Body of pancreas (tissue), 4 donors: ENCODE data around the gene MYO1B. TPM values are rescaled to one million over a fixed set of nuclear protein-coding genes. Genes with fewer than 3 reads are reported as not detected.

ENCODE experiments used
- ATAC-seq: fragments of 150-250 bp; one replicate; pipeline ENCODE4 v1.9.1; 2016
- DNase-seq, 4 donors: peaks; one replicate each; pipeline ENCODE4 v3.0.0-alpha.2; 2019
- H3K27ac ChIP-seq, 4 donors: fragments of 200-600 bp; sonication (generic); 1 replicate in 3 of 4; 2 replicates in 1 of 4; pipeline versions ENCODE4 v1.5.1 to v1.6.1; 2016 to 2019; ENCODE audit warnings: mild to moderate bottlenecking in 1 of 4, mixed read lengths in 1 of 4, moderate library complexity in 1 of 4
- H3K27me3 ChIP-seq, 2 donors: fragments of 200-600 bp; sonication (generic); one replicate each; pipeline ENCODE4 v1.6.0; 2016; ENCODE audit warnings: mild to moderate bottlenecking in 1 of 2
- H3K36me3 ChIP-seq, 2 donors: fragments of 200-600 bp; sonication (generic); replicated peaks in 1 of 2; 2 replicates each; pipeline ENCODE4 v1.5.1; 2016; ENCODE audit warnings: low read depth in 2 of 2; ENCODE audit not compliant: insufficient read depth in 1 of 2
- H3K4me1 ChIP-seq: fragments of 200-600 bp; sonication (generic); one replicate; pipeline ENCODE4 v1.6.0; 2016
- H3K4me3 ChIP-seq, 2 donors: fragments of 200-600 bp; sonication (generic); 1 replicate in 1 of 2; 2 replicates in 1 of 2; pipeline ENCODE4 v1.5.1; 2016 to 2019
- H3K9me3 ChIP-seq, 3 donors: fragments of 200-600 bp; sonication (generic); 1 replicate in 2 of 3; 2 replicates in 1 of 3; pipeline ENCODE4 v1.5.1; 2016
- POLR2A ChIP-seq, 3 donors: fragments of 450-650 bp; IDR thresholded peaks; one replicate each; pipeline ENCODE4 v1.6.1; 2016; ENCODE audit warnings: antibody characterized with exemption in 3 of 3, mild to moderate bottlenecking in 2 of 3
- WGBS, 2 donors: methylation state at CpG; one replicate each; pipeline ENCODE4 v1.1.5; 2017; 5-methylcytosine and 5-hydroxymethylcytosine counted together
- intact Hi-C: fragments of 100-400 bp; cut with DNase I; formaldehyde crosslinking; loops from one replicate; pipeline ENCODE4 v1.15.1; 2023
- total RNA-seq, 2 donors: library from RNA; depleted of rRNA; stranded (reverse); fragments of >200 nt; gene quantifications; one replicate each; pipeline ENCODE4 v1.1.0, GENCODE V29; 2016
- TF ChIP-seq, protein P1 (sequence below), 7 experiments: fragments of 450-650 bp in 4 of 7; fragments of 200-600 bp in 3 of 7; sonication (generic) in 3 of 7; IDR thresholded peaks; one replicate each; pipeline ENCODE4 v1.5.1; 2016 to 2019; ENCODE audit warnings: antibody characterized with exemption in 7 of 7

MYO1B gene
- total RNA-seq, 2 donors from 2014 or later: 68.0 to 77.8 TPM

- WGBS, 2 donors: 79 to 82% methylated on average over 7 of the region's 7 CpGs
- Histone ChIP-seq H3K27ac (peak overlapping the region in 3 of 4 donors; percentile 42 to 60 (median 44)), H3K4me3 (no peak overlapping the region), H3K36me3 (peaks cover 0 to 2% of the 10 kb centered on the region in 2 donors), H3K27me3 (no peaks in the 10 kb centered on the region), H3K4me1 (peaks cover 26% of the 10 kb centered on the region), H3K9me3 (no peaks in the 10 kb centered on the region)
- ATAC-seq (no peak), DNase-seq (no peak)
- TF ChIP-seq, protein P1, sequence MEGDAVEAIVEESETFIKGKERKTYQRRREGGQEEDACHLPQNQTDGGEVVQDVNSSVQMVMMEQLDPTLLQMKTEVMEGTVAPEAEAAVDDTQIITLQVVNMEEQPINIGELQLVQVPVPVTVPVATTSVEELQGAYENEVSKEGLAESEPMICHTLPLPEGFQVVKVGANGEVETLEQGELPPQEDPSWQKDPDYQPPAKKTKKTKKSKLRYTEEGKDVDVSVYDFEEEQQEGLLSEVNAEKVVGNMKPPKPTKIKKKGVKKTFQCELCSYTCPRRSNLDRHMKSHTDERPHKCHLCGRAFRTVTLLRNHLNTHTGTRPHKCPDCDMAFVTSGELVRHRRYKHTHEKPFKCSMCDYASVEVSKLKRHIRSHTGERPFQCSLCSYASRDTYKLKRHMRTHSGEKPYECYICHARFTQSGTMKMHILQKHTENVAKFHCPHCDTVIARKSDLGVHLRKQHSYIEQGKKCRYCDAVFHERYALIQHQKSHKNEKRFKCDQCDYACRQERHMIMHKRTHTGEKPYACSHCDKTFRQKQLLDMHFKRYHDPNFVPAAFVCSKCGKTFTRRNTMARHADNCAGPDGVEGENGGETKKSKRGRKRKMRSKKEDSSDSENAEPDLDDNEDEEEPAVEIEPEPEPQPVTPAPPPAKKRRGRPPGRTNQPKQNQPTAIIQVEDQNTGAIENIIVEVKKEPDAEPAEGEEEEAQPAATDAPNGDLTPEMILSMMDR (IDR thresholded peaks at IDR 0.05): no peak
- no peak for TF ChIP-seq POLR2A (IDR thresholded peaks at IDR 0.05)
- intact Hi-C loops: no loop called here
These were observed 172.5 kb downstream of the MYO1B start for GRCh38 chr2:191417746-191418145.

GRCh38 chr2:191421950-191422349, 176.7 kb downstream of the MYO1B start:
- Histone ChIP-seq H3K9me3 (no peaks in the 10 kb centered on the region), H3K4me1 (peaks cover 7% of the 10 kb centered on the region), H3K4me3 (no peak overlapping the region), H3K27me3 (no peaks in the 10 kb centered on the region), H3K27ac (no peak overlapping the region), H3K36me3 (peaks cover 0 to 6% of the 10 kb centered on the region in 2 donors)
- TF ChIP-seq POLR2A (IDR thresholded peaks at IDR 0.05): no peak
- TF ChIP-seq, protein P1 (IDR thresholded peaks at IDR 0.05): no peak
- intact Hi-C loops: no loop called here
- ATAC-seq (no peak), DNase-seq (no peak)
- WGBS, 2 donors: 95 to 97% methylated on average over 2 of the region's 2 CpGs

DNA sequence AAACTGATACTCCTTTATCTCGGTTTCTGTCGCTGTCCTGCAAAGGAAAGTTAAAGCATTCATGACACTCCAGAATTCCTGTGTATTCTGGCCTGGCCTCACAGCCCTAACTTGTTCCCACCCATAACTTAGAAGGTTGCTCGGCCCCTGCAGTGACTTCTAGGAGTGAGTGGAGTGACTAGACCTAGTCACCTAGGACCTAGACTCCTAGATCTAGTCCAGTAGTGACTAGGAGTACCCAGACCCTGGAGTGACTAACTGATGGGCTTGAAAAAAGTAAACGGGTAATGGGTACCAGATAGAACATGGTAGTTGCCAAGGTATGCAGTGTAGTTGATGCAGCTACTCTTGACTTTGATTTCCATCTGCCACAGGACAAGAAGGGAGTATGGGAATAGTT, 181.8 kb downstream of the MYO1B start:
- intact Hi-C loops: no loop called here

DNA sequence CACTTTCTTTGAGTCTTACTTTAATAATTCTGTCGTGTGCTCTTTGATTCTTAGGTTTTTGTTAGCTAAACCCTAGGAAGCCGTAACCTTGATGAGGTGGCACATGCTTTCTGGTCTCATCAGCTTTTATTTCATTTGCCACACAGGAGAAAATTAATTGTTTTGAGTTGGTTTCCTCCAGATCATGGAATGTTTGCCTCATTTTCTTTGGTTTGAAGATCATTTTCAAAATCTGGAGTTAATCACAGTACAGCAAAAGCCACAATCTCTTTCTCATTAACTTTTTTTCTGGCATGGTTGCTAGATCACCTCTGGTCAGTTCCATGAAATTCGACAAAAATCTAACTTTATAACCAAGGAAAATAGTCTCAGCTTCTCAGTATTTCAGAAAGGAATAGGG, 182.9 kb downstream of the MYO1B start:
- 89 to 90% methylated on average over 3 of the region's 3 CpGs for WGBS, 2 donors

More for the DNA sequence above, 181.8 kb downstream of the MYO1B start:
- H3K27ac ChIP-seq: no peak overlapping the region
- no peak overlapping the region for H3K4me3 ChIP-seq
- TF ChIP-seq, protein P1 (IDR thresholded peaks at IDR 0.05): no peak
- TF ChIP-seq POLR2A (IDR thresholded peaks at IDR 0.05): no peak
- peaks cover 0 to 4% of the 10 kb centered on the region in 2 donors for H3K36me3 ChIP-seq
- no peaks in the 10 kb centered on the region for H3K27me3 ChIP-seq
- 94% methylated on average over 4 of the region's 4 CpGs for WGBS, 2 donors
- ATAC-seq (no peak), DNase-seq (no peak)
- no peaks in the 10 kb centered on the region for H3K9me3 ChIP-seq
- H3K4me1 ChIP-seq: no peaks in the 10 kb centered on the region

DNA sequence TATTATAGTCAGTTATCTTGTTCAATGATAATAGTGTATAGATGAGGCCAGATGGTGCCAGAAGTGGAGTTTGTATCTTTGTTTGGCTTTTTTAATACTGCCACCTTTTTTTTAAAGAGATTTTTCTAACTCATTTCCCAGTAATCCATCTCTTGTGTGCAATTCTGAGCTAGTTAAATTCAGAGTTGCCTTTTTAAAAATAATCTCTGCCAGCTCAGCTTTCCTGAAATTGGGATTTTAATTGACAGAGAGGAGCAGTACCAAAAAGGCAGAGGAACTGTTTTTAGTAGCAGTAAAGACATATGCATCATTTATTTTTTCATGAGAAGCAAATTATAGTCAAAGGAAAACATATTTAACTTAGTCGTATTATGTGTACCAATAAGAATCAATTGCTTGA, 185.3 kb downstream of the MYO1B start:
- ATAC-seq (no peak), DNase-seq (no peak)
- no peaks in the 10 kb centered on the region for H3K27me3 ChIP-seq
- H3K27ac ChIP-seq: no peak overlapping the region
- peaks cover 0 to 3% of the 10 kb centered on the region in 2 donors for H3K36me3 ChIP-seq
- H3K4me3 ChIP-seq: no peak overlapping the region
- H3K4me1 ChIP-seq: no peaks in the 10 kb centered on the region
- 73 to 83% methylated on average over 1 of the region's 1 CpG for WGBS, 2 donors
- TF ChIP-seq, protein P1 (IDR thresholded peaks at IDR 0.05): no peak
- TF ChIP-seq POLR2A (IDR thresholded peaks at IDR 0.05): no peak
- intact Hi-C loops: no loop called here
- no peaks in the 10 kb centered on the region for H3K9me3 ChIP-seq

More for the DNA sequence above, 182.9 kb downstream of the MYO1B start:
- Histone ChIP-seq H3K27ac (no peak overlapping the region), H3K36me3 (peaks cover 0 to 4% of the 10 kb centered on the region in 2 donors), H3K4me3 (no peak overlapping the region), H3K4me1 (no peaks in the 10 kb centered on the region), H3K9me3 (no peaks in the 10 kb centered on the region), H3K27me3 (no peaks in the 10 kb centered on the region)
- TF ChIP-seq, protein P1 (IDR thresholded peaks at IDR 0.05): no peak
- no peak for TF ChIP-seq POLR2A (IDR thresholded peaks at IDR 0.05)
- ATAC-seq (no peak), DNase-seq (no peak)
- intact Hi-C loops: no loop called here
